CD14-positive monocyte (primary cell): ENCODE results near the gene SLC1A7. TPM values are rescaled to one million over a fixed set of nuclear protein-coding genes. Genes with fewer than 3 reads are reported as not detected.

Source experiments
- DNase-seq, 3 donors: peaks; one replicate each; pipeline ENCODE4 v3.0.0-alpha.2; 2011 to 2022
- H2AFZ ChIP-seq: 2 replicates; pipeline ENCODE4 v1.6.0; 2012; ENCODE audit warnings: mild to moderate bottlenecking, low read depth, low read length, inconsistent platforms; ENCODE audit not compliant: insufficient read depth, poor library complexity, severe bottlenecking
- H3K27ac ChIP-seq, 2 donors: 1 replicate in 1 of 2; 2 replicates in 1 of 2; pipeline ENCODE4 v1.5.1; 2012 to 2013; ENCODE audit warnings: low read length in 2 of 2, control low read depth in 1 of 2, inconsistent platforms in 1 of 2, low read depth in 1 of 2, mild to moderate bottlenecking in 1 of 2
- H3K27me3 ChIP-seq, 2 donors: one replicate each; pipeline versions ENCODE4 v1.6.0 to v1.6.1; 2011 to 2013; ENCODE audit warnings: low read length in 2 of 2; ENCODE audit not compliant: control insufficient read depth in 2 of 2, insufficient read depth in 2 of 2
- H3K36me3 ChIP-seq, 2 donors: replicated peaks in 1 of 2; 1 replicate in 1 of 2; 2 replicates in 1 of 2; pipeline versions ENCODE4 v1.5.1 to v1.6.1; 2012 to 2013; ENCODE audit warnings: low read length in 2 of 2, control low read depth in 1 of 2, inconsistent platforms in 1 of 2, mild to moderate bottlenecking in 1 of 2; ENCODE audit not compliant: insufficient read depth in 2 of 2, control insufficient read depth in 1 of 2
- H3K4me1 ChIP-seq, 2 donors: 1 replicate in 1 of 2; 2 replicates in 1 of 2; pipeline versions ENCODE4 v1.5.1 to v1.6.1; 2012 to 2013; ENCODE audit warnings: low read length in 2 of 2, control low read depth in 1 of 2, inconsistent platforms in 1 of 2, mild to moderate bottlenecking in 1 of 2, moderate library complexity in 1 of 2; ENCODE audit not compliant: insufficient read depth in 2 of 2, control insufficient read depth in 1 of 2
- H3K4me2 ChIP-seq: replicated peaks from 2 replicates; pipeline ENCODE3; 2012; ENCODE audit warnings: low read length, moderate library complexity, mild to moderate bottlenecking; ENCODE audit not compliant: poor library complexity, severe bottlenecking; ENCODE audit errors: extremely low read depth
- H3K4me3 ChIP-seq, 3 experiments: fragments of 200-600 bp in 1 of 3; sonication (generic) in 1 of 3; replicated peaks in 1 of 3; 1 replicate in 2 of 3; 2 replicates in 1 of 3; pipeline ENCODE4 v1.5.1; 2011 to 2013; ENCODE audit warnings: low read length in 3 of 3, mild to moderate bottlenecking in 3 of 3, control low read depth in 2 of 3, low read depth in 2 of 3, inconsistent platforms in 1 of 3, moderate library complexity in 1 of 3
- H3K79me2 ChIP-seq: 2 replicates; pipeline ENCODE4 v1.6.0; 2012; ENCODE audit warnings: mild to moderate bottlenecking, control low read depth, inconsistent platforms, low read length, moderate library complexity; ENCODE audit not compliant: insufficient read depth
- H3K9ac ChIP-seq: 2 replicates; pipeline ENCODE4 v1.6.0; 2017; ENCODE audit warnings: low read length, mild to moderate bottlenecking; ENCODE audit not compliant: insufficient read depth, poor library complexity, severe bottlenecking
- H3K9me3 ChIP-seq, 2 donors: replicated peaks in 1 of 2; 1 replicate in 1 of 2; 2 replicates in 1 of 2; pipeline versions ENCODE4 v1.5.1 to v1.6.1; 2012 to 2013; ENCODE audit warnings: low read length in 2 of 2, control low read depth in 1 of 2; ENCODE audit not compliant: control insufficient read depth in 1 of 2, insufficient read depth in 1 of 2
- H4K20me1 ChIP-seq: 2 replicates; pipeline ENCODE4 v1.6.0; 2012; ENCODE audit warnings: mild to moderate bottlenecking, low read length, control low read depth, moderate library complexity; ENCODE audit not compliant: insufficient read depth
- H3K27ac Mint-ChIP-seq, 7 donors: one replicate each; pipeline ENCODE4 v1.8.0; 2020; ENCODE audit warnings: mild to moderate bottlenecking in 7 of 7, mixed read lengths in 7 of 7, moderate library complexity in 6 of 7, inconsistent platforms in 2 of 7
- H3K27me3 Mint-ChIP-seq, 3 donors: one replicate each; pipeline ENCODE4 v1.8.0; 2021 to 2022; ENCODE audit warnings: low read depth in 3 of 3, mild to moderate bottlenecking in 3 of 3, mixed read lengths in 3 of 3, moderate library complexity in 3 of 3, inconsistent platforms in 1 of 3
- H3K36me3 Mint-ChIP-seq, 2 donors: one replicate each; pipeline ENCODE4 v1.8.0; 2020; ENCODE audit warnings: mixed read lengths in 2 of 2, inconsistent platforms in 1 of 2, mild to moderate bottlenecking in 1 of 2
- H3K4me1 Mint-ChIP-seq: one replicate; pipeline ENCODE4 v1.8.0; 2020; ENCODE audit warnings: mild to moderate bottlenecking, mixed read lengths
- H3K4me3 Mint-ChIP-seq, 2 donors: one replicate each; pipeline ENCODE4 v1.8.0; 2020; ENCODE audit warnings: mild to moderate bottlenecking in 2 of 2, mixed read lengths in 2 of 2, moderate library complexity in 1 of 2
- H3K9me3 Mint-ChIP-seq, 7 donors: one replicate each; pipeline ENCODE4 v1.8.0; 2020 to 2022; ENCODE audit warnings: mixed read lengths in 7 of 7, mild to moderate bottlenecking in 6 of 7, moderate library complexity in 6 of 7, inconsistent platforms in 2 of 7
- CTCF ChIP-seq: fragments of 200-600 bp; IDR thresholded peaks from one replicate; pipeline ENCODE4 v1.8.0; 2022; ENCODE audit warnings: antibody characterized with exemption, mild to moderate bottlenecking
- WGBS: methylation state at CpG from one replicate; pipeline ENCODE4 v1.1.5; 2013; ENCODE audit warnings: missing lambda C conversion rate; ENCODE audit not compliant: insufficient coverage; 5-methylcytosine and 5-hydroxymethylcytosine counted together
- intact Hi-C, 2 donors: fragments of 100-400 bp; cut with micrococcal nuclease; formaldehyde crosslinking; loops; one replicate each; pipeline versions ENCODE4 v1.15.0 to v1.15.1; 2023
- polyA plus RNA-seq, 3 donors: library from polyadenylated mRNA; depleted of rRNA in 1 of 3; unstranded in 2 of 3; stranded (reverse) in 1 of 3; fragments of 300-500 nt in 2 of 3; fragments of >200 nt in 1 of 3; fragmentation: Illumina TruSeq in 2 of 3; gene quantifications; 1 replicate in 2 of 3; 2 replicates in 1 of 3; pipeline ENCODE4 v1.2.3, GENCODE V29; 2012 to 2021

The SLC1A7 gene
- polyA plus RNA-seq, 3 donors, result not detected

- Mint-ChIP-seq H3K27me3 (peaks cover 2 to 7% (median 3%) of the 10 kb centered on the region in 3 donors), H3K4me1 (no peaks in the 10 kb centered on the region), H3K36me3 (no peaks in the 10 kb centered on the region), H3K9me3 (peaks cover 6 to 16% (median 12%) of the 10 kb centered on the region in 7 donors), H3K4me3 (no peak overlapping the region), H3K27ac (peak overlapping the region in 1 of 7 donors; percentile 32)
- 93% methylated on average over 10 of the region's 15 CpGs for WGBS
- TF ChIP-seq CTCF, result no peak
- H4K20me1 ChIP-seq, result no peaks in the 10 kb centered on the region
- no peak overlapping the region for H2AFZ ChIP-seq
- H3K27me3 ChIP-seq, result no peaks in the 10 kb centered on the region
- H3K27ac ChIP-seq, result no peak overlapping the region
- H3K79me2 ChIP-seq, result no peaks in the 10 kb centered on the region
- no peaks in the 10 kb centered on the region for H3K36me3 ChIP-seq
- peaks cover 9 to 10% of the 10 kb centered on the region in 2 donors for H3K9me3 ChIP-seq
- no peak overlapping the region for H3K4me2 ChIP-seq
- no peak overlapping the region for H3K4me3 ChIP-seq
- DNase-seq, result no peak
- intact Hi-C loops, result no loop called here
- H3K9ac ChIP-seq, result no peak overlapping the region
- no peaks in the 10 kb centered on the region for H3K4me1 ChIP-seq
Observed at GRCh38 chr1:53141487-53142055, 867 bp downstream of the SLC1A7 start.

GRCh38 chr1:53140451-53140850 is 2.0 kb downstream of the SLC1A7 start:
- no CpG with 5 or more reads among the region's 3 CpGs for WGBS
- TF ChIP-seq CTCF, result no peak
- DNase-seq, result no peak
- H2AFZ ChIP-seq, result no peak overlapping the region
- Mint-ChIP-seq H3K4me3 (no peak overlapping the region), H3K4me1 (no peaks in the 10 kb centered on the region), H3K9me3 (peaks cover 6 to 16% (median 12%) of the 10 kb centered on the region in 7 donors), H3K27ac (no peak overlapping the region), H3K36me3 (no peaks in the 10 kb centered on the region), H3K27me3 (peaks cover 2 to 7% (median 3%) of the 10 kb centered on the region in 3 donors)
- H3K27me3 ChIP-seq, result no peaks in the 10 kb centered on the region
- H3K4me1 ChIP-seq, result no peaks in the 10 kb centered on the region
- no peaks in the 10 kb centered on the region for H3K36me3 ChIP-seq
- H3K4me3 ChIP-seq, result no peak overlapping the region
- no peaks in the 10 kb centered on the region for H3K79me2 ChIP-seq
- no peak overlapping the region for H3K9ac ChIP-seq
- peaks cover 9 to 11% of the 10 kb centered on the region in 2 donors for H3K9me3 ChIP-seq
- intact Hi-C loops, result no loop called here
- H3K4me2 ChIP-seq, result no peak overlapping the region
- H3K27ac ChIP-seq, result no peak overlapping the region
- H4K20me1 ChIP-seq, result no peaks in the 10 kb centered on the region
